K562 (cell line): ENCODE measurements around the gene CEBPE. TPM values are rescaled to one million over a fixed set of nuclear protein-coding genes. Genes with fewer than 3 reads are reported as not detected.

Source experiments
- ATAC-seq: fragments of 200-7000 bp; cut with Tn5 transposase; 3 replicates; pipeline ENCODE4 v1.9.1; 2020; ENCODE audit warnings: moderate library complexity
- BruUV-seq: library from RNA; stranded (reverse); fragments of 400-500 nt; replicated peaks from 2 replicates; lab custom pipeline; 2021; lab: Mats Ljungman, UMichigan
- CTCF ChIA-PET: fragments of 300-600 bp; formaldehyde crosslinking; extraction: SDS; loops from one replicate; lab custom pipeline; 2021; ENCODE audit warnings: low intra/inter-chr PET ratio; lab: Yijun Ruan, JAX
- POLR2A ChIA-PET: fragments of 300-600, 350-650 bp; sonication (Branson Sonifier 250); formaldehyde crosslinking; extraction: SDS; loops from one replicate; lab custom pipeline; 2021; ENCODE audit warnings: antibody characterized with exemption, inconsistent platforms; lab: Yijun Ruan, JAX
- DNase-seq, 4 experiments: peaks; one replicate each; pipeline versions ENCODE4 v3.0.0 to v3.0.0-alpha.2; 2011 to 2018; ENCODE audit warnings: low spot score in 3 of 4, mixed read lengths in 3 of 4; ENCODE audit errors: extremely low read depth in 1 of 4
- FAIRE-seq: peaks from 2 replicates; lab custom pipeline; 2011; peaks lifted over from hg19 to GRCh38; lab: Jason Lieb, UNC
- H2AFZ ChIP-seq: 2 replicates; pipeline ENCODE4 v1.6.0; 2011; ENCODE audit warnings: low read depth, low read length, control low read depth, inconsistent platforms
- H3K27ac ChIP-seq: fragments of 200-600 bp; 3 replicates; pipeline ENCODE4 v1.8.0; 2011; ENCODE audit warnings: low read depth, mild to moderate bottlenecking, control low read depth, inconsistent platforms, low read length, moderate library complexity, mixed read lengths; ENCODE audit errors: extremely low read depth
- H3K27me3 ChIP-seq, 2 experiments: fragments of 300-600 bp in 1 of 2; 2 replicates in 1 of 2; 3 replicates in 1 of 2; pipeline versions ENCODE4 v1.6.0 to v1.8.0; 2011; ENCODE audit warnings: inconsistent platforms in 2 of 2, low read length in 2 of 2, mild to moderate bottlenecking in 1 of 2, mixed read lengths in 1 of 2, moderate library complexity in 1 of 2; ENCODE audit not compliant: control insufficient read depth in 2 of 2, insufficient read depth in 2 of 2
- H3K36me3 ChIP-seq: fragments of 300-600 bp; 3 replicates; pipeline ENCODE4 v1.8.0; 2011; ENCODE audit warnings: mild to moderate bottlenecking, low read length, inconsistent platforms; ENCODE audit not compliant: control insufficient read depth, insufficient read depth
- H3K4me1 ChIP-seq, 2 experiments: fragments of 200-600 bp in 1 of 2; replicated peaks in 1 of 2; 2 replicates in 1 of 2; 3 replicates in 1 of 2; pipeline versions ENCODE4 v1.5.1 to v1.8.0; 2011; ENCODE audit warnings: inconsistent platforms in 2 of 2, low read length in 2 of 2, mild to moderate bottlenecking in 1 of 2, mixed read lengths in 1 of 2, moderate library complexity in 1 of 2; ENCODE audit not compliant: control insufficient read depth in 2 of 2, insufficient read depth in 2 of 2
- H3K4me2 ChIP-seq: 2 replicates; pipeline ENCODE4 v1.6.1; 2011; ENCODE audit warnings: low read length, control low read depth, inconsistent platforms, mixed read lengths; ENCODE audit not compliant: insufficient read depth
- H3K4me3 ChIP-seq: fragments of 200-600 bp; sonication (generic), shearing (Covaris generic); 2 replicates; pipeline ENCODE4 v1.5.1; 2016; ENCODE audit warnings: control low read depth, inconsistent platforms
- H3K79me2 ChIP-seq: fragments of 200-600 bp; 3 replicates; pipeline ENCODE4 v1.8.0; 2011; ENCODE audit warnings: low read length, inconsistent platforms; ENCODE audit not compliant: control insufficient read depth, insufficient read depth
- H3K9ac ChIP-seq, 2 experiments: 2 replicates each; pipeline versions ENCODE4 v1.6.0 to v1.6.1; 2011; ENCODE audit warnings: low read depth in 2 of 2, low read length in 2 of 2, control low read depth in 1 of 2, inconsistent platforms in 1 of 2, mild to moderate bottlenecking in 1 of 2, mixed read lengths in 1 of 2; ENCODE audit not compliant: insufficient read depth in 1 of 2
- H3K9me1 ChIP-seq: one replicate; pipeline ENCODE4 v1.6.0; 2011; ENCODE audit warnings: inconsistent platforms, mild to moderate bottlenecking, low read length, moderate library complexity; ENCODE audit not compliant: control insufficient read depth, insufficient read depth
- H3K9me3 ChIP-seq: replicated peaks from 2 replicates; pipeline ENCODE4 v1.5.1; 2011; ENCODE audit warnings: low read depth, low read length, inconsistent platforms; ENCODE audit not compliant: control insufficient read depth, insufficient read depth
- H4K20me1 ChIP-seq: replicated peaks from 2 replicates; pipeline ENCODE4 v1.6.1; 2011; ENCODE audit warnings: low read length, inconsistent platforms, mixed read lengths; ENCODE audit not compliant: control insufficient read depth, insufficient read depth
- ARID1B ChIP-seq: fragments of 450-650 bp; IDR thresholded peaks from 2 replicates; pipeline ENCODE4 v1.6.1; 2016; ENCODE audit warnings: antibody characterized with exemption, mild to moderate bottlenecking, inconsistent platforms
- ELK3 ChIP-seq: fragments of 450-650 bp; formaldehyde crosslinking; IDR thresholded peaks from 2 replicates; pipeline ENCODE4 v1.4.0; 2020; ENCODE audit warnings: mild to moderate bottlenecking
- ETS1 ChIP-seq: conservative IDR thresholded peaks from 2 replicates; pipeline ENCODE4 v1.6.1; 2011; ENCODE audit warnings: low read depth, mild to moderate bottlenecking, low read length; ENCODE audit not compliant: control insufficient read depth
- LCOR ChIP-seq: sonication (generic); formaldehyde crosslinking; IDR thresholded peaks from 2 replicates; pipeline ENCODE4 v1.8.0; 2022; ENCODE audit warnings: mild to moderate bottlenecking, missing genetic modification reagents
- MCM5 ChIP-seq: fragments of 450-650 bp; IDR thresholded peaks from 2 replicates; pipeline ENCODE4 v1.6.1; 2016; ENCODE audit warnings: low read depth
- MNT ChIP-seq, 2 experiments: fragments of 450-650 bp; conservative IDR thresholded peaks; 2 replicates each; pipeline ENCODE4 v1.6.1; 2017; ENCODE audit warnings: mild to moderate bottlenecking in 2 of 2, moderate library complexity in 2 of 2
- RBM25 ChIP-seq: fragments of 200-400 bp; formaldehyde crosslinking; IDR thresholded peaks from 2 replicates; pipeline ENCODE4 v1.6.1; 2018; ENCODE audit warnings: low read length, low read depth, moderate library complexity; ENCODE audit not compliant: severe bottlenecking
- TAF9B ChIP-seq: fragments of 450-650 bp; IDR thresholded peaks from 2 replicates; pipeline ENCODE4 v1.6.1; 2018; ENCODE audit warnings: mild to moderate bottlenecking; ENCODE audit not compliant: partially characterized antibody
- ZNF140 ChIP-seq: fragments of 250-450 bp; sonication (Bioruptor Pico); IDR thresholded peaks from 2 replicates; pipeline ENCODE4 v1.8.0; 2021; ENCODE audit warnings: moderate library complexity, mild to moderate bottlenecking, inconsistent platforms
- ZNF785 ChIP-seq: fragments of 250-450 bp; sonication (Bioruptor Pico); IDR thresholded peaks from 2 replicates; pipeline ENCODE4 v1.4.0; 2020; ENCODE audit warnings: mild to moderate bottlenecking
- WGBS: fragments of 100-300 bp; shearing (Covaris generic); methylation state at CpG from one replicate; pipeline ENCODE4 v1.1.6; 2016; ENCODE audit warnings: low coverage, mixed read lengths; ENCODE audit not compliant: insufficient coverage; ENCODE audit errors: missing lambda C conversion rate; 5-methylcytosine and 5-hydroxymethylcytosine counted together
- in situ Hi-C: fragments of 300-500 bp; cut with MboI; formaldehyde crosslinking; loops from 4 replicates; pipeline ENCODE4 v1.15.0; 2018; ENCODE audit warnings: inconsistent platforms, mixed read lengths
- intact Hi-C: fragments of 100-400 bp; cut with micrococcal nuclease; formaldehyde crosslinking; loops from 2 replicates; pipeline ENCODE4 v1.14.2; 2022
- polyA plus RNA-seq, 8 experiments: library from polyadenylated mRNA; depleted of rRNA in 4 of 8; stranded (reverse) in 5 of 8; unstranded in 3 of 8; fragments of >200 nt; fragmentation: Nextera tagmentation in 2 of 8; fragmentation: Illumina TruSeq in 1 of 8; extraction: Ambion mirVana in 2 of 8; extraction: Trizol in 1 of 8; gene quantifications; 2 replicates each; pipeline versions ENCODE4 v1.2.1 to v1.2.3, GENCODE V29; 2011 to 2014; ENCODE audit warnings: inconsistent platforms in 1 of 8, missing spikeins in 1 of 8
- total RNA-seq, 7 experiments: library from RNA; depleted of rRNA in 6 of 7; stranded (reverse); fragments of >200 nt in 6 of 7; fragmentation: Illumina TruSeq in 2 of 7; extraction: Trizol in 2 of 7; gene quantifications; 2 replicates each; pipeline versions ENCODE4 v1.2.1 to v1.2.3, GENCODE V29; 2011 to 2021; ENCODE audit warnings: low replicate concordance in 1 of 7

Gene CEBPE
- total and polyA plus RNA-seq, 9 of the 15 experiments (the other 6 are each of a cell fraction or from before 2014, with no cell fraction given), result 0.09 to 0.15 (median 0.13) TPM; not detected in 6

- FAIRE-seq, result peak; percentile 63
- H3K4me3 ChIP-seq, result peak overlapping the region; percentile 68
- peak; percentile 12 for ATAC-seq
- H3K27me3 ChIP-seq, result no peaks in the 10 kb centered on the region
- H3K4me1 ChIP-seq, result peaks cover 20 to 26% of the 10 kb centered on the region in 2 experiments
- CTCF ChIA-PET, result interaction anchor here (0.6 to 7.2 kb wide), 2 partner anchors 40 to 57 kb away, joined by 3 to 109 read pairs; no protein-coding TSS in a partner anchor
- peak overlapping the region; percentile 90 for H3K4me2 ChIP-seq
- H4K20me1 ChIP-seq, result peaks cover 14% of the 10 kb centered on the region; the same call in 1 of the 2 replicates
- no peak overlapping the region for H2AFZ ChIP-seq
- H3K79me2 ChIP-seq, result peaks cover 64% of the 10 kb centered on the region
- H3K9ac ChIP-seq, result peak overlapping the region; percentile 90 to 91
- 0% methylated on average over 8 of the region's 10 CpGs for WGBS
- peaks cover 76% of the 10 kb centered on the region for H3K36me3 ChIP-seq
- no TSS peak for BruUV-seq
- H3K27ac ChIP-seq, result peak overlapping the region; percentile 89
- intact Hi-C loops, result no loop called here
- no peaks in the 10 kb centered on the region for H3K9me3 ChIP-seq
- H3K9me1 ChIP-seq, result peaks cover 5% of the 10 kb centered on the region
- in situ Hi-C loops, result no loop called here
- DNase-seq, result peak; percentile 36 to 51 (median 47)
- POLR2A ChIA-PET, result interaction anchor here (0.6 to 4.6 kb wide), 13 partner anchors 8 to 599 kb away, joined by 3 to 25 read pairs (median 4); partner anchors contain the start of genes ACIN1, C14orf119, CDH24 and CIROP
- TF ChIP-seq MCM5 (no peak), ZNF785 (CRISPR knock-in tag) (no peak), LCOR (CRISPR knock-in tag) (no peak; the same call in 1 of the 2 replicates), ZNF140 (CRISPR knock-in tag) (no peak), ELK3 (CRISPR knock-in tag) (no peak), TAF9B (no peak), MNT (conservative IDR thresholded peaks at IDR 0.05) (no peak), ETS1 (no peak), ARID1B (no peak), RBM25 (no peak)
Measured at GRCh38 chr14:23070262-23071129, 48.6 kb downstream of the CEBPE start.
